ENCODE data around the gene FKBP2.

GRCh38 chr11:64268893-64269539 is 28.1 kb downstream of the FKBP2 start:
- TF ChIP-seq POLR2A (IDR thresholded peaks at IDR 0.05) (no peak), CTCF (IDR thresholded peaks at IDR 0.05) (no peak)

Measured in sigmoid colon (tissue), 3 donors.